GM12872 (cell line): ENCODE measurements around the gene MMP15.

Experiments used
- TF ChIP-seq, protein P1 (sequence below): IDR thresholded peaks from 3 replicates; pipeline ENCODE4 v1.5.1; 2011; ENCODE audit warnings: low read depth, mild to moderate bottlenecking, low read length, moderate library complexity; ENCODE audit not compliant: insufficient read depth

Gene MMP15

DNA sequence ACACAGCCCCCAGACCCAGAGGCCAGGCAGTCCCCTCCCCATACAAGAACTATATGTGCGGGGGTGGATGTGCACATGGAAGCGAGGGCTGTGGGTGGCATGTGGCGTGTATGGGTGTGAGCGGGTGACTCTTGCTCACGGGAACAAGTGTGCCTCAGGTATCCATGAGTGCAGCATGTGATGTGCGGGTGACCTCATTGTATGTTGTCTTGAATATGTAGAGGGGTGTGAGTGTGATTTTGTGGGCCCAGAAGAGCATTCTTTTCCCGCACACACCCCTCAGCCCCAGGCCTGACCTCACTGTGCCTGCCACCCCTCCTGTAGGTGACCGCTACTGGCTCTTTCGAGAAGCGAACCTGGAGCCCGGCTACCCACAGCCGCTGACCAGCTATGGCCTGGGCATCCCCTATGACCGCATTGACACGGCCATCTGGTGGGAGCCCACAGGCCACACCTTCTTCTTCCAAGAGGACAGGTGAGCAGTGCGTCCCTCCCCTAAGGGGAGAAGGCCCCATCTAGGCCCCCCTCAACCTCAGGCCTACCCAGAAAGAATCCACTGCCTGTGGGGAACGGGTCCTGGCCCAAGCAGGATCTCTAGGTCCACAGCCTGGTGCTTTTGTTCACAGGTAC, 17.4 kb downstream of the MMP15 start:
- TF ChIP-seq, protein P1, sequence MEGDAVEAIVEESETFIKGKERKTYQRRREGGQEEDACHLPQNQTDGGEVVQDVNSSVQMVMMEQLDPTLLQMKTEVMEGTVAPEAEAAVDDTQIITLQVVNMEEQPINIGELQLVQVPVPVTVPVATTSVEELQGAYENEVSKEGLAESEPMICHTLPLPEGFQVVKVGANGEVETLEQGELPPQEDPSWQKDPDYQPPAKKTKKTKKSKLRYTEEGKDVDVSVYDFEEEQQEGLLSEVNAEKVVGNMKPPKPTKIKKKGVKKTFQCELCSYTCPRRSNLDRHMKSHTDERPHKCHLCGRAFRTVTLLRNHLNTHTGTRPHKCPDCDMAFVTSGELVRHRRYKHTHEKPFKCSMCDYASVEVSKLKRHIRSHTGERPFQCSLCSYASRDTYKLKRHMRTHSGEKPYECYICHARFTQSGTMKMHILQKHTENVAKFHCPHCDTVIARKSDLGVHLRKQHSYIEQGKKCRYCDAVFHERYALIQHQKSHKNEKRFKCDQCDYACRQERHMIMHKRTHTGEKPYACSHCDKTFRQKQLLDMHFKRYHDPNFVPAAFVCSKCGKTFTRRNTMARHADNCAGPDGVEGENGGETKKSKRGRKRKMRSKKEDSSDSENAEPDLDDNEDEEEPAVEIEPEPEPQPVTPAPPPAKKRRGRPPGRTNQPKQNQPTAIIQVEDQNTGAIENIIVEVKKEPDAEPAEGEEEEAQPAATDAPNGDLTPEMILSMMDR, result no peak

DNA sequence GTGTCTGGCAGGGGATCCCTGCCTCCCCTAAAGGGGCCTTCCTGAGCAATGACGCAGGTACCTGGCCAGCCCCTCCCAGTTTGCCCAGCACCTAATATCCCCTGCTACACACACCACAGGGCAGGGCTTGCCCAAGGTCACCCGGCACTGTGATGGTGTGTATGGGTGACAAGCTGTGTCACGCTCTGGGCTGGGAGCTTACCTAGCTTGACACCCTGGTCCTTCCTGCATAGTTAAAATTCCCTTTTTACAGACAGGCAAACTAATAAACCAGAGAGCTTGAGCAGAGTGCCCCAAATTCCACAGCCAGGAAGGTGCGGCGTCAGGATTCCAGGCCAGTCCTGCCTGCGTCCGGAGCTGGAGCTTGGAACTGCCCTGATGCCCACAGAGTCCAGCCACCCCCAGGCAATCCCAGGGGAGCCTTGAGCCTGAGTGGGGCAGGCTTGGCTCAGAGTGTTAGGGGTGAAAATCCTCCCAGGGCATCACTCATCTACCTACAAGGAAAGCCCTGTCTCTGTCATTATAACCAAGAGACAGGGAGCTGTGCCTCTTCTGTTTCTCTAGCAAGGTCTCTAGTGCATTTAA, 18.1 kb downstream of the MMP15 start:
- TF ChIP-seq, protein P1, result no peak

DNA sequence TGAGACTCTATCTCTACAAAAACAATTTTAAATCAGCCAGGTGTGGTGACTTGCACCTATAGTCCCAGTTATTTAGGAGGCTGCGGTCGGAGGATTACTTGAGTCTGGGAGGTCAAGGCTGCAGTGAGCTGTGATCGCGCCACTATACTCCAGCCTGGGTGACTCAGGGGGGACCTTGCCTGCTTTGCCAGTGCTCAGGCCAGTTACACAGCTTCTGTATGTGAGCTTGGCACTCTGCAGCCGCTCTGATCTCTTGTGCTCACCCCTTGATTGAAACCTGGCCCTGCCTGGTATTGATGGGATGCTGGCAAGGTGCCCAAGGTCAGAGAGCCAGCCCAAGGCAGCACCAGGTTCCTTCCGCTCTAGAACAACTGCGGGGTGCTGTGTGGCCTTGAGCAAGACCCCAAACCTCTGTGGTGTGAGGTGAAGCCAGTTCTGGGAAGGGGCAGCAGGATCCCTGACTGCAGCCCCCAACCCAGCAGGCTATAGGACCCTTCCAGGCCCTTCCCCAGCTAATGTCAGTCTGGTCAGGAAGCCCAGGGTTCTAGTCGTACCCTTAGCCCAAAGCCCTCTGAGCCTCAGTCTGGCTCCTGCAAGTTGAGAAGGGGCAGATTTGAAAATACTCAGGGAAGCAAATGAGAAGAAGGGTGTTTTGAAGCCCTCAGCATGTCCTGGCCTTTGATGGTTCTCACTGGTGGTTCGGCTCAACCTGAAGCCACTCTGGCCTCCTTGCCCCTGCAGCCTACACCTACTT, 18.9 kb downstream of the MMP15 start:
- TF ChIP-seq, protein P1, result no peak

DNA sequence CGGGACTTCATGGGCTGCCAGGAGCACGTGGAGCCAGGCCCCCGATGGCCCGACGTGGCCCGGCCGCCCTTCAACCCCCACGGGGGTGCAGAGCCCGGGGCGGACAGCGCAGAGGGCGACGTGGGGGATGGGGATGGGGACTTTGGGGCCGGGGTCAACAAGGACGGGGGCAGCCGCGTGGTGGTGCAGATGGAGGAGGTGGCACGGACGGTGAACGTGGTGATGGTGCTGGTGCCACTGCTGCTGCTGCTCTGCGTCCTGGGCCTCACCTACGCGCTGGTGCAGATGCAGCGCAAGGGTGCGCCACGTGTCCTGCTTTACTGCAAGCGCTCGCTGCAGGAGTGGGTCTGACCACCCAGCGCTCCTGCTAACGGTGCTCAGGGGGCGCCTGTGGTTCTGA, 19.5 kb downstream of the MMP15 start:
- TF ChIP-seq, protein P1, result no peak

DNA sequence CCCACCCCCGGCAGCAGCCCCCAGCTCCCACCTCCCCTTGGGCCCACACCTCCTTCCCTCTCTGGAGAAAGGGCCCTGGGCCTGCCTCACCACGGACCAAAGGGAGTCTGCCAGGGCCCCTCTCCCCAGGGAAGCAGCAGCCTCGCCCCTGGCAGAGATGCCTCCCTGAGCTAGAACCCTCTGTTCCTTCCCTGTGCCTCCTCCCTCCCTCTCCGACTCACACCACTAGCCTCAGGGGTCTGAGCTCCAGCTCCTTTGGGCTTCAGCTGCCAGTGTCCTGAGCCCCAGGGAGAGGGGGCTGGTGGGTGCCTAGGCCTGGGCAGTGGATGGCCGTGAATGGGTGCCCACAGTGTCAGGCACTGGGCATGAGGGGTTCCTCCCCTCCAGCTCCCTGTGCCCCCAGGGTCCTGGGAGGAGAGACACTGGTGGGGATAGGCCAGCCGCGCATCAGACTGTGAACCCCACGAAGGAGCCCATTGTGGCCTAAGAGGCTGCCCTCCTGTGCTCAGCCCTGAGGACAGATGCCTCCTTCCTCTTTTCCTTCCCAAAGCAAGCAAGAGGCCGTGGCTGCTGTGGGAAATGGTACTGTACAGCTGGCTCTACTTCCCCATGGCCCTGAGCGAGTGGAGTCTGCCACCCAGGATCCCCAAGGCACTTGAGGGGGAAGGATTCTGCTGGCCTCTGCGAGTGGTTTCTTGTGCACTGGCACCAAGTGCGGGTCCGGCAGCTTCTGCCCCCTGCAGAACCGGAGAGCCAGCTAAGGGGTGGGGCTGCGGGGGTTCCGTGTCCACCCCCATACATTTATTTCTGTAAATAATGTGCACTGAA, 20.7 kb downstream of the MMP15 start:
- TF ChIP-seq, protein P1, result no peak

DNA sequence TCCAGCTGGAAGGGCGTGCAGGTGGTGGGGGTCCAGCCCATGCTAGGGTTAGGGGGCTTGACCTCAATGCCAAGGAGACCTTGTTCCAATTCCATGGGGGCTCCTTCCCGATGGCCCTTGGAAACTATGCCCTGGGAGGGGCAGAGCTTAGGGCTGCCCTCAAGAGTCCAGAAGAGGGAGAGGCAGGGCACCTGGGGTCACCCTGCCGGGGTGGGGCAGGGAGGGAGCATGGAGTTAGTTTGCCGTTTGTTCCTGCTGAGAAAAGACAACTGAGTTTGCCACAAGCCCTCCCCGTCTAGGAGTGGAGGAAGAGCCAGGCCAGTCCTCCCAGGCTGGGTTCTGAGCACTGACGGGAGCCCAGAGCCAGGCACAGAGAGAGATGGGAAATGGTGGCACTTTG, 21.4 kb downstream of the MMP15 start:
- TF ChIP-seq, protein P1, result no peak
